Astrocyte (in vitro differentiated cells and primary cell): ENCODE data around the gene MSN.

Source experiments
- CTCF ChIP-seq: IDR thresholded peaks from 2 replicates; pipeline ENCODE4 v1.5.1; 2011; ENCODE audit warnings: low read depth, mild to moderate bottlenecking, inconsistent platforms, low read length, moderate library complexity; ENCODE audit not compliant: insufficient read depth
- EZH2 ChIP-seq: IDR thresholded peaks from 2 replicates; pipeline ENCODE4 v1.6.1; 2012; ENCODE audit warnings: mild to moderate bottlenecking, low read length, inconsistent platforms; ENCODE audit not compliant: insufficient read depth

- TF ChIP-seq CTCF (no peak), EZH2 (no peak)
Observed at GRCh38 chrX:65667157-65667502, 324 bp upstream of the MSN start.
